ENCODE results near the gene CD226. TPM values are rescaled to one million over a fixed set of nuclear protein-coding genes. Genes with fewer than 3 reads are reported as not detected.

CD226 gene
- total RNA-seq = 0.32 and 0.65 TPM in 2 replicates

GRCh38 chr18:69947361-69948133 is at the start of gene CD226:
CD226 (minus strand) TSS chr18:69947873; CDS start chr18:69947406, 467 bp downstream.

